Activated T-cell treated with anti-CD3 and anti-CD28 coated beads, Interleukin-2, amount 50 U/mL, for 1 hour (primary cell): ENCODE measurements around the gene GGACT.
"Not testable (repeated sequence)": the region's sequence is repeated elsewhere in the genome, so short reads cannot be mapped to it uniquely, and the experiment has no call there.

ENCODE experiments used
- DNase-seq: peaks from one replicate; pipeline ENCODE4 v3.0.0-alpha.2; 2020

The GGACT gene

DNA sequence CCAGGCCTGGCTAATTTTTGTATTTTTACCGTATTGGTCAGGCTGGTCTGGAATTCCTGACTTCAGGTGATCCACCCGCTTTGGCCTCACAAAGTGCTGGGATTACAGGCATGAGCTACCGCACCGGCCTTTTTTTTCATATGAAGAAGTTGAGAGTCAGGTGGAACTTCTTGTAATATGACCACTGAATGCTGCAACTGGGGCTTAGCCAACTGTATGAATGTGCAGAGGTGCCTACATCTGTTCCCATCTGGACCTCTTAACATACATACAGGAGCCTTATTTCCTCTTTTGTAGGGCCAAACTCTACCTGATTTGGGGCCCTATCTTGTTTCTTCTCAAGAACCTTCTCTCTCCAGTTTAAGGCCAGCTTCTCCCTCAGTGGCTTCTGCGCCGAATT, 11.9 kb upstream of the GGACT start:
- no peak for DNase-seq

- no peak for DNase-seq
Measured at GRCh38 chr13:100597253-100597652, 8.7 kb upstream of the GGACT start.

DNA sequence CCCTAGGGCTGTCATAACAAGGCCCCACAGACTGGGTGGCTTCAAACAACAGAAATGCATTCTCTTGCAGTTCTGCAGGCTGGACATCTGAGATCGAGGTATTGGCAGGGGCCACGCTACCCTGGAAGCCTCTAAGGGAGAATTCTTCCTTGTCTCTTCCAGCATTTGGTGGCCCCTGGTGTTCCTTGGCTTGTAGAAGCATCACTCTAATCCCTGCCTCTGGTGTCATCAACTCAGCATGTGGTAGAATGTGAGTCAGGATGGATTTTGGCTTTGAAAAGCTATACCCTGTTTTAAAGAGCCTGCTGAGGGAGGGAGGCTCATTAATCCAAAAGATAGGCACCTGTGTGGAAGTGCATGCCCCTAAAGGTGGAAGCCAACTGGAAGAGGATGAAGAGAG, 7.9 kb upstream of the GGACT start:
- no peak for DNase-seq

DNA sequence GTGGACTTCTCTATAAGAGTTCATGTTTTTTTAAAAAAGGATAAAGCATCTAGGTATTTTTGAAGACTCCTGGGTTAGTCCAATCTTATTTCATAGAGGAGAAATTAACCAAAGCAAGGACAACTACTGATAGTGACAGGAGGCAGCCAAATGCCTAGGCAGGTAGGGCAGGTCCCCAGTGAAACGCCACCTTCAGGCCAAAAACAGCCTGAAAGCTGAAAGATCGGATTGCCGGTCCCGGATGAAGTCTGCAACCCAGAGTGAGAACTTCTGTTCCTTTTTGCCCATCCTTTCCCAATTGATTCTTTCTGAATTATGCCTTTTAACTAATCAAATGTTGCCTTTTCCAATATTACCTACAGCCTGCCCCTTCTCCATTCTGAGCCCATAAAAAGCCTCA, 6.1 kb upstream of the GGACT start:
- DNase-seq = no peak

- no peak for DNase-seq
Measured at GRCh38 chr13:100594255-100594654, 5.7 kb upstream of the GGACT start.

DNA sequence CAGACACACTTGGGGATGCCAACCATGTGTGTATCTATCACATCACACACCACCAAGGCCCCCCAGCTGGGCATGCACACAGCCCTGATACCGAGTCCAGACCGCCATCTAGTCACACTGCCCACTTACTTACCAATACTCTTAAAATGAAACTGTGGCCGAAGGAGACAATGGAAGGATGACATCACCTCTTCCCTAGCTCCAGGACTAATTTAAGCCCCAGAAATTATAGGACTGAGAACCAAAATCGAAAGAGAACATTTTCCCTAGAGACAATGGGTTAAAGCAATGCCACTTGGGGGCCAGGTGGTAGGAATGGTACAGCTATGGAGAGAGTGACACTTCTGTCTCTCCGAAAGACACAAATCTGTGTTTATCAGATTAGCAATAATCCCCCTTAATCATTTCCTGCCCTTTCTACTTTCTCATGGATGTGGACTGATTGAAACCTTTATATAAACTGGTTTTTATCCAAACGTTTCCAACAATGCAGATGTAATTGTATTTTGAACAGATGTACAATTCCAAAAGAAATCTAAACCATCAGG, 663 bp upstream of the GGACT start:
- no peak for DNase-seq

- peak; percentile 24 for DNase-seq
Measured at GRCh38 chr13:100584896-100585295, 3.7 kb downstream of the GGACT start.

DNA sequence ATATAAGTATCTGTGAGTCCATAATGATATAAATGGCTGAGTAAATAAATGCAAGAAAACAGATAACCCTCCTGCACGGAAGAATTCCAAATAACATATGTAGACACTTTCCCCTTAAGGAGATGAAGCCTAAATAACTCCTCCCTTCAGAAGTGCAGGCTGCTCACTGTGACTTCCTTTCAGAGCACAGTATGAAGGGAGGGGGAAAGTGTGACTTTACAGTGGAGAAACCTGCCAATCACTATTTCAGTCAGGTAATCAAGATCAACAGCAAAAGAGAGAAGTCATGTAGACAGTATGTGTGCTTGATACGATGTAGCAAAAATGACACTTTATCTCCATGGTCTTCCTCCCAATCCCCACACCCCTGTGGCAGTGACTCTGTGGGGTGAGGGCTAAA, 7.1 kb downstream of the GGACT start:
- DNase-seq = no peak

- no peak for DNase-seq
Measured at GRCh38 chr13:100581030-100581429, 7.6 kb downstream of the GGACT start.

GRCh38 chr13:100580045-100580444, 8.5 kb downstream of the GGACT start:
- no peak for DNase-seq

GRCh38 chr13:100577239-100577638, 11.3 kb downstream of the GGACT start:
- not testable (repeated sequence) for DNase-seq

DNA sequence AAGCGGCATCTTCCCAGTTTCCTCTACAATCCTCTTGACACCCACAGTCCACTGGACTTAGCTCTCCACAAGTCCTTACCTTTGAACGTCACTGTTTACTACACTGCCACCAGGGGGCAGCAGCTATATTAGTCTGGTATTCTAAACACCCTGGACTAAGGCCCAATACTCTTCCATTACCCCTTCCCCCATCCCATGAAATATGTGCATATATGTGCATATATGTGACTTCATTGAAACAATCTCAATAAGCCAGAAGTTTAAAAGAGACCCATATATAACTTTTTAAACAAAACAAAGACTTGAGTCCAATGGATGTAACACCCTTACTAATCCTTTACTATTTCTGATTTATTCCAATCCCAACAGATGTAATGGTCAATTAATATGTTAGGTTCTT, 15.5 kb downstream of the GGACT start:
- peak; percentile 68 for DNase-seq

DNA sequence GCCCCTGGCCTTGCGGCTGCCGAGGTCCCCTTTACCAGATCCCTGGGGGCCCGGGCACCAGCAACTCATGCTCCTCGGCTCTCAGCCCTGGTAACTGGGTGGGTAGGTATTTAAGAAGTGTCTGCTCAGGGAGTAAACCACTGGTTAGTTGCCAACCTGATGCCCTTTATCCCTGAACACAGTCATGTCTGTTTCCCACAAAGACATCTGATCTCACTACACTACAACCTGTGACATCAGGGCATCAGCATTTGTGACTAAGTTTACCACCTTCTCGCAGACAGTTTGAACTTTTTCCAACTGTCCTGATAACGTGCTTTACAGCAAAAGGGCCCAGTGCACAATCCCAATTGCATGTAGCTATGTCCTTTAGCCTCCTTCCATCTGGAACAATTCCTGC, 22.0 kb downstream of the GGACT start:
- no peak for DNase-seq

DNA sequence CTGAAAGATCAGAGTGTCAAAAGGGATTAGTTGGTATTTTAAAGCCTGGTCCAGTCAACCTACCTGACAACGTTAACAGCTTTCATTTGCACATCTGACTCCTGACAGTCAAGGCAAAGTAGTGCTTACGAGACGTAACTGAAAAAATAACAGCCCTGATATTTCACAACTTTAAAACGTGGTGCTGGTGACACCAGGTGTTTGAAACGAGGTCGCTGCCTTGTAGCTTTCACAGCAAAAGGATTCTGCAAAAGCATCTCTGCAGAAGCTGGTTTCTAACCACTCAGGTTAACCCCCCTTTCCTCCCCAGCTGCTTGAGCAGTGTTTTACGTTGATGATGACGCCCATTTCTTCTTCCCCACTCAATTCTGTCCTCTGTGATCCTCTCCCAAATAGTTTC, 23.3 kb downstream of the GGACT start:
- no peak for DNase-seq

- no peak for DNase-seq
Measured at GRCh38 chr13:100564444-100565223, 24.0 kb downstream of the GGACT start.

- no peak for DNase-seq
Measured at GRCh38 chr13:100563779-100564178, 24.8 kb downstream of the GGACT start.

DNA sequence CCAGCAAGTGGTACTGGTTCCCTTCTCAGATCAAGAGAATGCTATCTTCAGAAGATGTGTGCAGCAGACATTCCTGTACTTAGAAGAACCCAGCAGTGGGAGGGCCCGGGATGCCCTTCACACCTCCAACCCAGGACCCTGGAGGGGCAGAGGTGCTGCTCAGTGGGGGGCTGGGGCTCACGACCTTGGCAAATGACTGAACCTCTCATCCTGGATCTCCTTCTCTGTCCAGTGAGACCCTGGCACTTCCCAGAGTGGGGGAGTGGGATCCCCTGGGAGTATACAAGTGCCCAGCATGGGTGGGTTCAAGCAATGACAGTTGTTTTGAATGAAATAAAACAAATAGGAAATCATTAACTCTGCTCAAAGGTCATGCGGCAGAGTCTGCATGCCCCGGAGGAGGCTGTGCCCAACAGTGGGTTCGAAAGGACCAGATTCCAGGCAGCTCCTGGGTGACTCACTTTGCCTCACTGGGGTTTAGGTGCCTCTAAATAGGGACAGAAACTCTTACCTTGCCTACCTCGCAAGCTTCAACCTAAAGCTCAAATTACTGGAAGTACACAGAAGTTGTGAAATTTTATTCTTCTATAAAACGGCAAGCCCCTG, 26.9 kb downstream of the GGACT start:
- no peak for DNase-seq

GRCh38 chr13:100561158-100561499, 27.5 kb downstream of the GGACT start:
- no peak for DNase-seq

DNA sequence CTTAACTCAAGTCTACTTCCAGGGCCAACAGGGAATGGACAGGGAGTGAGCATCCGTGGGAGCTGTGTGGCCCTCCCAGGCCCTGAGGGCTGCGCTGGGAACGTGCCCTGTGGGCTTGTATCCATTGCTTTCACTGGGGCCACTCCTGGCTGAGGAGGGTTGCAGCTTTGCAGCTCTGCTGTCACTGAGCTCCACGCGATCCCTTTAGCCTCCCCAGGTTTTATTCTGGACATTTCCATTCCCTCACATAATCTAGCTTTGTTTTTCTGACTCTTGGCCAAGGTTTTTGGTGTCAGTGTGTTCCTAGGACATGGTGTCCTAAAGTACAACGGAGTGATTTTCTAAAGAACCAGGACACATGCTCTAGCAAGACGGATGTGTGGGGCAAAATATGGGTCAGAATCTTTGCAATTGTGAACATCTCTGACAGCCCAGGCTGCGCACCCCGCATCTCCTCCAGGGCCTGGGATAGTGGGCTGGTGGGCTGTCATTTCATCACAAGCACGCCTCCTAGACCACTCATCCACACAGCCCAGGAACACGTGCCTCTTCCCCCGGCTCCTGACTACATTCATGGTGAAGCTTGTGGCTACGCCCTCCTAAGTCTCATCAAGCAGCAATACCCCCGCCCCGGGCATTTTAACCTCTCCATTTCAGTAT, 28.0 kb downstream of the GGACT start:
- DNase-seq = no peak

DNA sequence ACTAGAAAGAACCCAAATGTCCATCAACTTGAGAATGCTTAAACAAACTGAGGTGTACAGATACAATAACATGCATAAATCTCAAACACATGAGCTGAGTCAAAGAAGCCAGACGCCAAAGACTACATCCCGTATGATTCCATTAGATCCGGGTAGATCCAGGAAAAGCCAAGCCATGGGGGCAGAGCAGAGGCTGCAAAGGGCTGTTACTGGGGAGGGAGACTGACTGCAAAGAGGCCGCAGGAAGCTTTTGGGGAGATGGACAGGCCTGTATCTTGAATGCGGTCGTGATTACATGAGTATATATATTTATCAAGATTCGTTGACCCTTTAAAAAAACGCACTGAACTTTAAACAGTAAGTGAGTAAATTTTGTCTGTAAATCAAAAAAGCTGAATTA, 28.7 kb downstream of the GGACT start:
- DNase-seq = no peak

DNA sequence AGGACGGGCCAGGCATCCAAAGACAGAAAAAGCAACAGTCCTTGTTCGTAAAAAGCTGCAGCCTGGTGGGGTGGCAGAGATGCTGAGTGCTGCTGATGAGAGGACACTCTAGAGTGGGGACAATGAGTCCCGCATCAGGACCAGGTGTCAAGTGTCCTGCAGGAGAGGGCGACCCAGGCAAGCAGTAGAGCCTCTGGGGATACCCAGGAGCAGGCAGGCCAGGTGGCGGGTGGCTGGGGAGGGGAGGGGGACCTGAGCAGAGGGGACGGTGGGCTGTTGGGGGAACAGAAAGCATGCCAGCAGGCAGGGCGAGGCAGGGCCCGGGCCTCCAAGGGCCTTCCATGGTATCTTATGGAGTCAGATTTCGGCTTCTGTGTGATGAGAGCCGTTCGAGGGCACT, 35.8 kb downstream of the GGACT start:
- no peak for DNase-seq

GRCh38 chr13:100549316-100549715, 39.3 kb downstream of the GGACT start:
- no peak for DNase-seq

- no peak for DNase-seq
Measured at GRCh38 chr13:100547791-100548201, 40.8 kb downstream of the GGACT start.
